ENCODE data around the gene HEBP1.

HEBP1 gene

GRCh38 chr12:12987421-12987820 is 12.6 kb downstream of the HEBP1 start:
- no peak for DNase-seq

GRCh38 chr12:12986775-12987331 is 13.2 kb downstream of the HEBP1 start:
- no peak for DNase-seq

- no peak for DNase-seq
Measured at GRCh38 chr12:12985817-12986408, 14.2 kb downstream of the HEBP1 start.

- no peak for DNase-seq
Measured at GRCh38 chr12:12984149-12984548, 15.9 kb downstream of the HEBP1 start.

GRCh38 chr12:12983420-12984035 is 16.5 kb downstream of the HEBP1 start:
- peak; percentile 18 for DNase-seq

GRCh38 chr12:12982331-12982730 is 17.7 kb downstream of the HEBP1 start:
- DNase-seq: no peak

GRCh38 chr12:12979731-12980259 is 20.3 kb downstream of the HEBP1 start:
- DNase-seq: no peak

- no peak for DNase-seq
Measured at GRCh38 chr12:12979126-12979525, 20.9 kb downstream of the HEBP1 start.

GRCh38 chr12:12977231-12977630 is 22.8 kb downstream of the HEBP1 start:
- no peak for DNase-seq

- DNase-seq: no peak
Measured at GRCh38 chr12:12976366-12976765, 23.7 kb downstream of the HEBP1 start.

GRCh38 chr12:12975322-12976077 is 24.6 kb downstream of the HEBP1 start:
- DNase-seq: no peak

GRCh38 chr12:12974211-12974610 is 25.9 kb downstream of the HEBP1 start:
- no peak for DNase-seq

GRCh38 chr12:12973019-12973418 is 27.0 kb downstream of the HEBP1 start:
- no peak for DNase-seq

GRCh38 chr12:12965836-12966235 is 34.2 kb downstream of the HEBP1 start:
- no peak for DNase-seq

GRCh38 chr12:12964255-12964654 is 35.8 kb downstream of the HEBP1 start:
- DNase-seq: no peak

- no peak for DNase-seq
Measured at GRCh38 chr12:12960639-12961209, 39.3 kb downstream of the HEBP1 start.

GRCh38 chr12:12958886-12959285 is 41.2 kb downstream of the HEBP1 start:
- DNase-seq: no peak

GRCh38 chr12:12954878-12955625 is 45.0 kb downstream of the HEBP1 start:
- no peak for DNase-seq

- DNase-seq: no peak
Measured at GRCh38 chr12:12954356-12954755, 45.7 kb downstream of the HEBP1 start.

GRCh38 chr12:12952036-12952435 is 48.0 kb downstream of the HEBP1 start, which contains the start of gene GPRC5D:
Gene GPRC5D, minus strand, starts transcription at chr12:12952170. Its CDS starts 1,786 bp downstream, at chr12:12950384.
- DNase-seq: no peak

GRCh38 chr12:12951504-12951903 is 48.6 kb downstream of the HEBP1 start:
- no peak for DNase-seq

GRCh38 chr12:12947902-12948301 is 52.2 kb downstream of the HEBP1 start:
- no peak for DNase-seq

All from NCI-H146 (cell line).